ENCODE results near the gene HSPA6. TPM values are rescaled to one million over a fixed set of nuclear protein-coding genes. Genes with fewer than 3 reads are reported as not detected.
"Not testable (repeated sequence)": the region's sequence is repeated elsewhere in the genome, so short reads cannot be mapped to it uniquely, and the experiment has no call there.

Gene HSPA6
- total RNA-seq, 2 experiments from 2014 or later: 0.12 to 0.25 TPM

GRCh38 chr1:161560960-161561715 lies 36.8 kb downstream of the HSPA6 start:
- H3K27ac Mint-ChIP-seq; DNase-seq; H3K4me1 Mint-ChIP-seq (ENCODE audit: low read depth); H3K9me3 Mint-ChIP-seq; CTCF ChIA-PET; H3K27me3 Mint-ChIP-seq (ENCODE audit: low read depth); H3K36me3 Mint-ChIP-seq (ENCODE audit: low read depth); H3K4me3 Mint-ChIP-seq: not testable (repeated sequence)
- intact Hi-C loops (cut with micrococcal nuclease): loop anchor here (2.0 kb wide), 1 partner anchor 74 kb away; no protein-coding TSS in a partner anchor

- CTCF ChIA-PET; DNase-seq; H3K27ac Mint-ChIP-seq; H3K4me3 Mint-ChIP-seq; H3K36me3 Mint-ChIP-seq (ENCODE audit: low read depth); H3K27me3 Mint-ChIP-seq (ENCODE audit: low read depth); intact Hi-C loops (cut with micrococcal nuclease); H3K4me1 Mint-ChIP-seq (ENCODE audit: low read depth); H3K9me3 Mint-ChIP-seq: not testable (repeated sequence)
Measured at GRCh38 chr1:161562441-161562840, 38.1 kb downstream of the HSPA6 start.

GRCh38 chr1:161563522-161563921 lies 39.2 kb downstream of the HSPA6 start:
- H3K27ac Mint-ChIP-seq; H3K9me3 Mint-ChIP-seq; H3K36me3 Mint-ChIP-seq (ENCODE audit: low read depth); CTCF ChIA-PET; H3K4me3 Mint-ChIP-seq; intact Hi-C loops (cut with micrococcal nuclease); H3K27me3 Mint-ChIP-seq (ENCODE audit: low read depth); DNase-seq; H3K4me1 Mint-ChIP-seq (ENCODE audit: low read depth): not testable (repeated sequence)

DNA sequence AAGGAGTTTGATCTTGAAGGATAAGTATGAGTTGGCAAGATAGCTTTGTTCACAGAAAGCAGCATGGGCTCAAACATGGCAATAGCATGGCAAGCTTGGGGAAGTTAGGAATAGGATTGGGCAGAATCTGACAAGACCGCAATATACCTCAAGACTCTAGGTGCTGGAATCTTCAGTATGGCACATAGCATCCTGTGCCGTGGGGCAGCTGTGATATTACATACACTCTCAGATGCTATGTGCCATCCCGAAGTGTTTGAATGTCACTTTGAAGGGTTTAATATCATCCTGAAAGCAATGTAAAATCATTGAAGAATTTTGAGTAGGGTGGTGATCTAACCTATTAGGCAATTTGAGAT lies 42.2 kb downstream of the HSPA6 start:
- intact Hi-C loops (cut with micrococcal nuclease); H3K27ac Mint-ChIP-seq; H3K9me3 Mint-ChIP-seq; CTCF ChIA-PET; H3K27me3 Mint-ChIP-seq (ENCODE audit: low read depth); DNase-seq; H3K4me3 Mint-ChIP-seq; H3K36me3 Mint-ChIP-seq (ENCODE audit: low read depth); H3K4me1 Mint-ChIP-seq (ENCODE audit: low read depth): not testable (repeated sequence)

DNA sequence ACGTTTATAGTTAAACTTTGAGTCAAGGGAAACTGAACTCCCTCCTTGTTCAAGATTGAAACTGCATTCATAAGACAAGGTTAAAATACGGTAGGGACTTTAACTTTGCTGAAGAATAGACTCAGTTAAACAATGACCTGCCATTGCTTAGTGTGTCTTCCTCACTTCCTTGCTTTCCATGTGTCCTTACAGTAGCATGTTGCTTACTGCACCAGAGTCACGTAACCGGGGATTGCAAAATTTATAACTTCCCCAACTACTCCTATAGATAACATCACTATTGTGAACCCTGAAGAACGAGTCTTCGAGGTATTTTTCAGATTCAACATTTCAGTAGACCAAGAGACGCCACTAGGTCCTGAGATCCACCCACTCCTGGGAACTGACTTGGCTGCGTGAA lies 47.4 kb downstream of the HSPA6 start:
- CTCF ChIA-PET; H3K4me3 Mint-ChIP-seq; H3K27me3 Mint-ChIP-seq (ENCODE audit: low read depth); H3K27ac Mint-ChIP-seq; H3K36me3 Mint-ChIP-seq (ENCODE audit: low read depth); H3K9me3 Mint-ChIP-seq; DNase-seq; H3K4me1 Mint-ChIP-seq (ENCODE audit: low read depth): not testable (repeated sequence)
- intact Hi-C loops (cut with micrococcal nuclease): loop anchor here (10.0 kb wide), 1 partner anchor 83 kb away; no protein-coding TSS in a partner anchor

Other genes starting within 250 kb of the HSPA6 start
- 1 to 10 TPM; 4.4 to 5.9 TPM for gene MPZ, start 214.6 kb upstream of the HSPA6 start, total RNA-seq
- gene SDHC, start 210.2 kb upstream of the HSPA6 start, total RNA-seq: 100 to 1,000 TPM; 201 TPM
- not detected for gene CFAP126, start 156.7 kb upstream of the HSPA6 start, total RNA-seq
- not detected for gene FCGR2A, start 19.1 kb upstream of the HSPA6 start, total RNA-seq
- gene FCGR3A, start 25.3 kb downstream of the HSPA6 start, total RNA-seq: under 1 TPM in 1 of 2 experiments, not detected in 1; 0.19 TPM
- gene FCGR3B, start 106.6 kb downstream of the HSPA6 start, total RNA-seq: not detected
- not detected for gene FCGR2B, start 138.6 kb downstream of the HSPA6 start, total RNA-seq
- gene FCRLA, start 182.7 kb downstream of the HSPA6 start, total RNA-seq: not detected
- under 1 TPM; 0.10 TPM for gene FCRLB, start 197.0 kb downstream of the HSPA6 start, total RNA-seq
- 10 to 100 TPM; 28.2 to 28.4 TPM for gene DUSP12, start 225.2 kb downstream of the HSPA6 start, total RNA-seq
- gene ATF6, start 241.8 kb downstream of the HSPA6 start, total RNA-seq: 10 to 100 TPM; 23.5 to 24.6 TPM